HAP-1 (cell line): ENCODE results near the gene NEDD4.
"Not testable (repeated sequence)": the region's sequence is repeated elsewhere in the genome, so short reads cannot be mapped to it uniquely, and the experiment has no call there.

ENCODE experiments used
- DNase-seq, 2 experiments: peaks; one replicate each; pipeline ENCODE4 v3.0.0-alpha.2; 2016 to 2020; ENCODE audit warnings: low spot score in 2 of 2
- H3K27me3 ChIP-seq: fragments of 250-450 bp; sonication (Bioruptor Pico); 2 replicates; pipeline ENCODE4 v1.5.1; 2020; ENCODE audit warnings: low read depth, mild to moderate bottlenecking, moderate library complexity
- H3K36me3 ChIP-seq: fragments of 250-450 bp; sonication (Bioruptor Pico); replicated peaks from 2 replicates; pipeline ENCODE4 v1.5.1; 2020; ENCODE audit warnings: mild to moderate bottlenecking
- H3K4me1 ChIP-seq: fragments of 250-450 bp; sonication (Bioruptor Pico); 2 replicates; pipeline ENCODE4 v1.5.1; 2020; ENCODE audit warnings: mild to moderate bottlenecking
- H3K4me3 ChIP-seq: fragments of 250-450 bp; sonication (Bioruptor Pico); 2 replicates; pipeline ENCODE4 v1.5.1; 2020; ENCODE audit warnings: mild to moderate bottlenecking, moderate library complexity
- H3K9me3 ChIP-seq: fragments of 250-450 bp; sonication (Bioruptor Pico); 2 replicates; pipeline ENCODE4 v1.5.1; 2020; ENCODE audit warnings: mild to moderate bottlenecking, moderate library complexity
- in situ Hi-C: fragments of 300-500 bp; cut with MboI; formaldehyde crosslinking; loops from 3 replicates; pipeline ENCODE4 v1.14.3; 2020; ENCODE audit warnings: low sequenced_read_pairs, inconsistent platforms, mixed read lengths

The NEDD4 gene

DNA sequence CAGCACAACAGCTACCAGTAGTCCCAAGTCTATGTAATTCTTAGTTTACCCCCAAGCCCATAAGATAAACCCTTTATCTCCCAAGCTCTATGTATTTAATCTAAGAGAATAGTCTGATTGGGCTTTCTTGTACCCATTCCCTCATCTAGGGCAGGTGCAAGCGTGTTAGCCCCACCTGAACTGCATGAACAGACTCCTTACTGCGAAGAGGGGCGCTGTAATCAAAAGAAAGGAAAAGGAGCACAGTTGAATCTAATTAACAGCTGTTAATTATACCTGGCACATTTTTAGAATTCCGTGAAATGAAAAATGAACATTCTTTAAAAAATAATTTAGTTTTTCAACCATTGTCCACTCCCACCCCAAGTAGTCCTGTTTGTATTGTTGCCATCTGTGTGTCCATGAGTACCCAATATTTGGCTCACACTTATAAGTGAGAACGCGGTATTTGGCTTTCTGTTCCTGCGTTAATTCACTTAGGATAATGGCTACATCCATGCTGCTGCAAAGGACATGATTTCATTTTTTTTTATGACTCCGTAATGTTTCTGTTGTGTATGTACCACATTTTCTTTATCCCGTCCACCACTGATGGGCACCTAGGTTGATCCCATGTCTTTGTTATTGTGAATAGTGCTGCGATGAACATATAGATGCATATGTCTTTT, 26.5 kb upstream of the NEDD4 start:
- H3K9me3 ChIP-seq = no peaks in the 10 kb centered on the region; the same call in 1 of the 2 replicates
- H3K4me3 ChIP-seq = no peak overlapping the region
- H3K4me1 ChIP-seq = no peaks in the 10 kb centered on the region
- H3K27me3 ChIP-seq = no peaks in the 10 kb centered on the region
- no peak for DNase-seq
- in situ Hi-C loops = no loop called here
- no peaks in the 10 kb centered on the region for H3K36me3 ChIP-seq

DNA sequence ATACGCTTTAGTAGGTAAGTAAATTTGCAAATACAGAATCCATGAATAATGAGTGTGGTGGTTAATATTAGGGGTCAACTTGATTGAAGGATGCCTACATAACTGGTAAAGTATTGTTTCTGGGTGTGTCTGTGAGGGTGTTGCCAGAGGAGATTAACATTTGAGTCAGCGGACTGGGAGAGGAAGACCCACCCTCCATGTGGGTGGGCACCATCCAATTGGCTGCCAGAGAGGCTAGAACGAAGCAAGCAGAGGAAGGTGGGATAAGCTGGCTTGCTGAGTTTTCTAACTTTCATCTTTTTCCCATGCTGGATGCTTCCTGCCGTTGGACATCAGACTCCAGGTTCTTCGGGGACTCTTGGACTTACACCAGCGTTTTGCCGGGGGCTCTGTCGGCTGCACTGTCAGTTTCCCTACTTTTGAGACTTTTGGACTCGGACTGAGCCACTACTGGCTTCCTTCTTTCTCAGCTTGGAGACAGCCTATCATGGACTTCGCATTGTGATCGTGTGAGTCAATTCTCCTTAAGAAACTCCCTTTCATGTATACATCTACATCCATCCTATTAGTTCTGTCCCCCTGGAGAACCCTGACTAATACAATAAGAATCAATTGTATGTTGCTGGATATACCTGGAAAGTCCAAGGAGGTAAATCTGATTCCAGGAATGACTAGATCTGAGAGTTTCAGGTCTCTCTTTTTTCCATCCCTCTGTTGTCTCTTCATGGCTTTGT, 25.8 kb upstream of the NEDD4 start:
- in situ Hi-C loops = no loop called here
- Histone ChIP-seq H3K36me3 (no peaks in the 10 kb centered on the region), H3K4me1 (no peaks in the 10 kb centered on the region), H3K9me3 (no peaks in the 10 kb centered on the region; the same call in 1 of the 2 replicates), H3K4me3 (no peak overlapping the region), H3K27me3 (no peaks in the 10 kb centered on the region)
- no peak for DNase-seq

DNA sequence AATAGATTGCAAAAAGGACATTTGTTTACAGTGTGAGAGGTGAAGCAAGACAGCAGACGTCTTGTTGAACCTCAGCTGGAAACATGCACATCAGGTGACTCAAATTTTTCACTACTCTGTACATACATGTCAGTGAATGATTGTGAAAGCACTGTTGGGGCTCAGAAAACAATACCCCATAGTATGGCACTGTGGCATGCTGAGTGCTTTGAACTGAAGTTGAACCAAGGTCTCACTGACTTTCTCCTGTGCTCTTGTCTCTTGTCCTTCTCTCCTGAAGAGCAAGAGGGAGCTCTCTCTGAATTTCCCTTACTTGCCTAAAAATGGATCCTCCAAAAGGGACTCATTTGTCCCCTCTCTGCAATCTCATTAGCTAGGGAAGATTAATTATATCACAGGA, 24.5 kb upstream of the NEDD4 start:
- H3K27me3 ChIP-seq = no peaks in the 10 kb centered on the region
- H3K4me1 ChIP-seq = no peaks in the 10 kb centered on the region
- H3K36me3 ChIP-seq = no peaks in the 10 kb centered on the region
- DNase-seq = no peak
- H3K9me3 ChIP-seq = peaks cover 2% of the 10 kb centered on the region; the same call in 1 of the 2 replicates
- in situ Hi-C loops = no loop called here
- H3K4me3 ChIP-seq = no peak overlapping the region

DNA sequence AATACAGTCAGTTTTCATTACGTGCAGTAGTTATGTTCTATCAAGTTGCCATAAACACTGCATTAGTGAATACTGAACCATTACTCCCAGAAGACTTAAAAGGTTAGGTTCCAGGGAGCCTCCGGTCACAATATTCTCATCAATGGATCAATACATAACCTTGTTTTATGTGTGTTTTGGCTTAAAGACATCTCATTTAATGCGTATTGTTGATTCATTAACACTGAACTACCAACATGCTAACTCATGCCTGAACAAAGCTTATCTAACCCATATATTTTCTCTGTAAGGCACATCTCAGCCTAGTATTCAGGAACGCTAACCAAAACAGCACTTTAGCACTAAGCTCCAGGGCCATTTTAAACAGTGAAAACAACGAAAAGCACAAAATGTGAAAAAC, 24.1 kb upstream of the NEDD4 start:
- H3K4me3 ChIP-seq = no peak overlapping the region
- H3K36me3 ChIP-seq = no peaks in the 10 kb centered on the region
- in situ Hi-C loops = no loop called here
- H3K9me3 ChIP-seq = peaks cover 2% of the 10 kb centered on the region; the same call in 1 of the 2 replicates
- DNase-seq = no peak
- H3K27me3 ChIP-seq = no peaks in the 10 kb centered on the region
- H3K4me1 ChIP-seq = no peaks in the 10 kb centered on the region

DNA sequence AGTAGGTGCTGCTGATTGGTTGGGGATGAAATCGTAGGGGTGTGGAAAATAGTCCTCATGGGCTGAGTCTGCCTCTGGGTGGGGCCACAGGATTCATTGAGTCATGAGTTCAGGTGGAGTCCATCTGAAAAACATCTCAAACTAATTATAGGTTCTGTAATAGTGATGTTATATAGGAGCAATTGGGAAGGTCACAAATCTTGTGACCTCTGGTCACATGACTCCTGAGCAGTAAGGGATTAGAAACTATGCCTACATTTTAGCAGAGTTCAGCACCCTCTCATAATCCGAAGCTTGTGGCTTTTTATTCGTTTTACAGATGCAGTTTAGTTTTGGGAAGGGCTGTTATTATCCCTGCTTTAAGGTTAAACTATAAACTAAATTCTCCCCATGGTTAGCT, 22.9 kb upstream of the NEDD4 start:
- DNase-seq = no peak
- H3K27me3 ChIP-seq = no peaks in the 10 kb centered on the region
- no peaks in the 10 kb centered on the region for H3K36me3 ChIP-seq
- in situ Hi-C loops = no loop called here
- H3K9me3 ChIP-seq = peaks cover 2% of the 10 kb centered on the region; the same call in 1 of the 2 replicates
- no peaks in the 10 kb centered on the region for H3K4me1 ChIP-seq
- H3K4me3 ChIP-seq = no peak overlapping the region

DNA sequence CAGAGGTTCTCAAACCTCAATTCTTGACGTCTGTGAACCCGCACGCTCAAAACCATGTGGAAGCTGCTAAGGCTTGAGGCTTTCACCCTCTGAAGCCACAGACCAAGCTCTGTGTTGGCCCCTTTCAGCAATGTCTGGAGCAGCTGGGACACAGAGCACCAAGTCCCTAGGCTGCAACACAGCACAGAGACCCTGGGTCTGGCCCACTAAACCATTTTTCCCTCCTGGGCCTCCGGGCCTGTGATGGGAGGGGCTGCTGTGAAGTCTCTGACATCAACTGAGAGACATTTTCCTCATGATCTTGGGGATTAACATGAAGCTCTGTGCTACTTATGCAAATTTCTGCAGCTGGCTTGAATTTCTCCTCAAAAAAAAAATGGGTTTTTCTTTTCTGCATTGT, 21.3 kb upstream of the NEDD4 start:
- H3K4me1 ChIP-seq = no peaks in the 10 kb centered on the region
- H3K9me3 ChIP-seq = peaks cover 2% of the 10 kb centered on the region; the same call in 1 of the 2 replicates
- H3K36me3 ChIP-seq = no peaks in the 10 kb centered on the region
- in situ Hi-C loops = no loop called here
- H3K27me3 ChIP-seq = no peaks in the 10 kb centered on the region
- no peak for DNase-seq
- no peak overlapping the region for H3K4me3 ChIP-seq

DNA sequence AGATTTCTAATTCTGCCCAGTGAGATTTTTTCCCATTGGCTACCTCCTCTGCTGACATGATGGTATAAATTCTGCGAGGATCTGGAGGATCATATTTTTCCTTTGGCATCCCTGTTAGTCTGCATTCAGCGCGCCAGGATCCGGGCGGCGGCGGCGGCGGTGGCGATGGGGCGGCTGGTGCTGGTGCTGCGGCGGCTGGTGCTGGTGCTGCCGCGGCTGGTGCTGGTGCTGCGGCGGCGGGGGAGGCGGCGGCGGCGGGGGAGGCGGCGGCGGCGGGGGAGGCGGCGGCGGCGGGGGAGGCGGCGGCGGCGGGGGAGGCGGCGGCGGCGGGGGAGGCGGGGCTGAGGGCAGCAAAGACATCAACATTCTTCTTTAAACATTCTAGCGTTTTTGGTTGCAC, 13.6 kb upstream of the NEDD4 start:
- H3K27me3 ChIP-seq, H3K4me3 ChIP-seq, H3K9me3 ChIP-seq, in situ Hi-C loops, DNase-seq, H3K4me1 ChIP-seq, H3K36me3 ChIP-seq: not testable (repeated sequence)

DNA sequence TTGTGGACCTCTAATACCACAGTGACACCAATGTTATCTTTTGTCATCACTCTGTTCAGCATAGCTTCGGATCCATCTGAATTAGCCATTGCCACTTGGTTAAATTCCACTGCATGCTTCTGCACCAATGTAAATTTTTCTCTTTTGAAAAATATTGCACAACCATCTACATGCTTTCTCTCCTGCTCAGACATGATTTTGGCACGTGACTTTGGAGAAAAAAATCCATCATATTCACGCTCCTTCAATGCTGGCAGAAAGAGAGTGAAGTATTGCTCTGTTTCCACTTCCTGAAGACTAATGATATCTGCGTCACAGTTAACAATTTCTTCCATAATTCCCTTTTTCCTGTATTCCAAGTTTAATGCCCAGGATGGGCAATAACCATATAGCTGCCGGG, 13.0 kb upstream of the NEDD4 start:
- H3K9me3 ChIP-seq, DNase-seq, H3K4me3 ChIP-seq, H3K36me3 ChIP-seq, H3K27me3 ChIP-seq, in situ Hi-C loops, H3K4me1 ChIP-seq: not testable (repeated sequence)

DNA sequence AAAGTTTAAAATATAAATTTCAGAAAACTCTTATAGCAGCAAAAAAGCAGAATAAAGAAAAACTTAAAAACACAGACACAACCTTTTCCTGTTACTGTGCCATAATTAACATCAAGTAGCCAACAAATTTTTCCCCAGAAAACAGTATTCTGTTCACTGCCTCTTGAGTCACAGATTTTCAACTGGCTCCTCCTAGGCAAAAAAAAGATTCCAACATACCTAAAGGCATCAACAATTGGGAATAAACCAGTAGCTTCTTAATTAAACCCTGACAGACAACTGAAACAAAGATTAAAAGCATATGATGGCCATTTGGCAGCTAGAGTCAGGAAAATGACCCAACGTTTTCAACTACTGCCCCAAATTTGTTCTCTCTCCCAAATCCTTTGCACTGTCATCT, 10.9 kb upstream of the NEDD4 start:
- H3K9me3 ChIP-seq, H3K4me1 ChIP-seq, H3K27me3 ChIP-seq, in situ Hi-C loops, H3K36me3 ChIP-seq, DNase-seq, H3K4me3 ChIP-seq: not testable (repeated sequence)

DNA sequence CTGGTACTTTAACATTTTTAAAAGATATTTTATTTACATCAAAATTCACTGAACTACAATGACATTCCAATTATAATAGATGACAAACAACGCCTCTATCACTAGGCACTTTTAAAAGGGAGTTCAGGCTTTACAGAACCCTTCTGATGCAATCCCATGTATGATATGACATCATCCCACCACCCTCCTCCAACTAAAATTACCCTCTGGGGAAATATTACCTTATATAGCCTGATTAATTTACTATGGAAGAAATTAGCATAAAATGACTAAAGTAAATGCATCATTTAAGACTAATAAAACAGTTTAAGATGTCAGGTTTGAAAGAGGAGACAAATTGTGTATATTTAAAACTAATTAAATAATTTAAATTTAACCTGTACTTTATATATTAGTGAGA, 10.4 kb upstream of the NEDD4 start:
- H3K36me3 ChIP-seq, H3K9me3 ChIP-seq, H3K4me3 ChIP-seq, H3K27me3 ChIP-seq, in situ Hi-C loops, DNase-seq, H3K4me1 ChIP-seq: not testable (repeated sequence)

DNA sequence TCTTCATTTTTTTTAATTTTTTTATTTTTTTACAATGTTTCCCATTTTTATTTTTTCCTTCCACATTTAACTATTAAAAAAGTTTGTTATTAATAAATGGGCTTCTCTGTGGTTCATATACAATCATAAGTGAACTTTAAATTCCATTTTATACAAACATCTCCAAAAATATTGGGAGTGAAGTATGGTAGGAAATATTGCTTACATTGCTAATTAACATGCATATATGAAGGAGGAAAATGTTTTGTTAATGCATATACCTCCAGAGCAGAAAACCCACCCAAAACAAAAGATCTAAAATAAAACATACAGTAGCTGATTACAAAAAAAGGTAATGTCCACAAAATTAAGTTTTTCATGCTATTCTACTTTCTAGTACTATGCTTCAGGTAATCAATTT, 9.9 kb upstream of the NEDD4 start:
- in situ Hi-C loops, DNase-seq, H3K4me1 ChIP-seq: not testable (repeated sequence)

DNA sequence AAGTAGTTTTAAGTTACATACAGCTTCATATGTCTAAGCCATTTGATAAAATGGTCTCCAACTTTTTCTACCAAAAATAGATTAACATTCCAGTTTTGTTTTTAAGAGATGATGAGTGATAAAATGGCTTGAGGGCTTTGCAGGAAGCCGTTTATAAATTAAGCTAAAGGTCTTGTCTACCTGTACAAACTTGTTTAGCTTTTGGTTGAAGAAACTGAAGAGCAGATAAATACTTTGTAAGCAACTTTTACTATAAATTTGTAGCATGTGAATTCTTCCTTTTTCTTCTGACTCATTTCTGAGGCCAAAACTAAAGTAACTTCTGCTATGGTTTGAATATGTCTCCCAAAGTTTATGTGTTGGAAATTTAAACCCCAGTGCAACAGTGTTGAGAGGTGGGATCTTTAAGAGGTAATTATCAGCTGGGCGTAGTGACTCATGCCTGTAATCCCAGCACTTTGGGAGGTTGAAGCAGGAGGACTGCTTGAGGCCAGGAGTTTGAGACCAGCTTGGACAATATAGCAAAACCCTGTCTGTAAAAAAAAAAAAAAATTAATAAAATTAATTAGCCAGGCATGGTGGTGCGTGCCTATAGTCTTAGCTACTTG, 8.2 kb upstream of the NEDD4 start:
- Histone ChIP-seq H3K27me3 (no peaks in the 10 kb centered on the region), H3K4me1 (no peaks in the 10 kb centered on the region), H3K9me3 (no peaks in the 10 kb centered on the region), H3K36me3 (no peaks in the 10 kb centered on the region), H3K4me3 (no peak overlapping the region)
- in situ Hi-C loops = no loop called here
- DNase-seq = no peak

More for the DNA sequence above, 9.9 kb upstream of the NEDD4 start:
- H3K36me3 ChIP-seq, H3K27me3 ChIP-seq, H3K4me3 ChIP-seq, H3K9me3 ChIP-seq: not testable (repeated sequence)

DNA sequence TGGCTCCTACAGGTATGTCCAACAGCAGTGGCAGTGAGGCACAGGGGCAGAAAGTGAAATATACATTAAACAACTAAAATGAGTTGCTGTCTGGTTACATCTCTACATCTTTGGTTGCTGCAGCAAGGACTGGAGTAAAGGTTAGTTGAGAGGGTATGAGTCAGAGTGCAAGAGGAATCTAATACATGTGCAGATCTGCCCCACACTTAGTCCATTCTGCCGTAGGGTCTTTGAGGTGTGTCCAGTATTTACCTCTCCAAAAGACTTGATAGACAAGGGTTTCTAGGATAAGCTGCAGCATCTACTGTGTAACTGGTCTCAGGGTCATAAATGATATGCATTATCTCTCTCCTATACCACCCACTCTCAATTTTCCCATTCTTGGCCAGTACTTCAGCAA, 6.2 kb upstream of the NEDD4 start:
- no peaks in the 10 kb centered on the region for H3K4me1 ChIP-seq
- H3K36me3 ChIP-seq = no peaks in the 10 kb centered on the region
- in situ Hi-C loops = no loop called here
- no peak overlapping the region for H3K4me3 ChIP-seq
- no peaks in the 10 kb centered on the region for H3K9me3 ChIP-seq
- no peak for DNase-seq
- no peaks in the 10 kb centered on the region for H3K27me3 ChIP-seq

DNA sequence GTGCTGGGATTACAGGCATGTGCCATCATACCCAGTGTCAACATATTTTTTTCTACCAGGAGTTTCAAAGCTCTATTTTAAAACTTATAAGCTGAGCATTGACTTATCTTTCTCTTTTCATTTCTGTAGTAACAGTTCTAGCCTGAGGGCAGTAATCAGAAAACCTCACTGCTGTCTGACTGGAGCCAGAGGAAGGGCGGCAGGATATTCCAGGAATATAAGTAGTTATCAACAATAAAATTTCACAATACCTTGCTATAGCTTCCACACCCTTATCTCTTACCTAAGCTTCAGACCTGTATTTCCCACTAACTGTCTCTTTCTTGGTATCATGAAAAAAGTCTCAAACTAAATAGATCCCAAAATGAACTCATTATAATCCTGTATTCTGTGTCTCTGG, 5.1 kb upstream of the NEDD4 start:
- in situ Hi-C loops = no loop called here
- Histone ChIP-seq H3K36me3 (no peaks in the 10 kb centered on the region), H3K4me1 (no peaks in the 10 kb centered on the region), H3K9me3 (no peaks in the 10 kb centered on the region), H3K27me3 (no peaks in the 10 kb centered on the region), H3K4me3 (no peak overlapping the region)
- DNase-seq = no peak
